HG03159 (cell line): ENCODE results near the gene MACROD1.

ENCODE experiments used
- ATAC-seq: cut with Tn5 transposase; IDR thresholded peaks from one replicate; pipeline ENCODE4 v1.9.1; 2021; ENCODE audit warnings: mild to moderate bottlenecking, moderate library complexity; ENCODE audit not compliant: unreplicated experiment

Gene MACROD1

DNA sequence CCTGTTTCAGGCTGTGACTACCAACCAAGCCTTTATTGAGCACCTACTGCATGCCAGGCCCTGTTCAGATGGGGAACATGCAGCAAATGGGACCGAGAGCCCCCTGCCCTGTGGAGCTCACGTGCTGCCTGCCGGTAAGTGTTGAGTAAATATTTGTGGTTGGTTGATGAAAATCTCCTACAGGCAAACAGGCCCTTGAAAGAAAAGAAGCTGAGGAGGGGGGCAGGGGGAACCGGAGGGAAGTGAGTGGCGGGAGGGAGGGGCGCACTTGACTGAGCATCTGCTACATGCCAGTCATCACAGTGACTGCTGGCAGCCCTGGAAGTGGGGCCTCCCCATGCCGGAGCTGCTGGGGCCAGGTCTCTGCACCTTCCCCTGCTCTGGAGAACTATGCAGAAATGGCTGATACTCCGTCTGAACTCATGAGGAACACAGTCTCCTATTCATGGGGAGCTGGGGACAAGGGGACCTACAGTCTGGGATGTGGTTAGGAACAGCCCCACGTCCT is 34.2 kb downstream of the MACROD1 start:
- ATAC-seq = no peak

DNA sequence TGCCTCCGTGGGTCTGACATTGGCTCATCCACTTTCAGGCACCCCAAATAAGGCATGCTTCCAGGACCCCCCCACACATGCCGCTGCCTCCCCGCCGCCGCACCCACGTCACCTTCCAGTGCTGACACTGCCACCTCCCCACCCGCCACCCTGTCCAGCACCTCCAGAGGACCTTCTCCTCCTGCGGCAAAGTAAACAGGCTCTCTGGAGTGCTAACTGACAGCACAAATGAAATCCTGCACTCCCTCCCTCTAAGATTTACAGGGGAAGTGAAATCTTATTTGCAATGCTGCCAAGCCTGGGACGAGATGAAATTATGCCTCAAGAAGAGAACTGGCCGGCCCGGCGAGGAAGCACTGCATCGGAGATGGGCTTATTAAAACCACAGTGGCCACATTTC is 35.3 kb downstream of the MACROD1 start:
- ATAC-seq = no peak

DNA sequence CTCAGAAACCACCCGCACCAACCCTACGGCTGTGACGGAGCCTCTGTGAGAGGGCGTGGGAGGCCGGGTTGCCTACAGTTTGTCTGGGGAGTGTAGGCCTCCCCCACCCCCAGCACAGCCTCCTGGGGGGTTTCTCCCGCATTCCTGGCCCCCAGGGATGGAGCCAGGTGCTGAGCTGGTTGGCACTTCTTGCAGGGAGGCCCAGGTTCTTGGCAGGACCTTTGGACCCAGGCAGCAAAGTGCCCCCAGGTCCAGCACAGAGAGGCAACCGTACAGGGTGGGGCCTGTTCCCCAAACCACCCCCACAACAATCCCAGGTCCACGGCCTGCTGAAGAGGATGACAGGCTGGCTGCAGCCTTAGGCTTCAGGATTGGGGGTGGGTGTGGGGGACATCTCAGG is 36.5 kb downstream of the MACROD1 start:
- no peak for ATAC-seq

DNA sequence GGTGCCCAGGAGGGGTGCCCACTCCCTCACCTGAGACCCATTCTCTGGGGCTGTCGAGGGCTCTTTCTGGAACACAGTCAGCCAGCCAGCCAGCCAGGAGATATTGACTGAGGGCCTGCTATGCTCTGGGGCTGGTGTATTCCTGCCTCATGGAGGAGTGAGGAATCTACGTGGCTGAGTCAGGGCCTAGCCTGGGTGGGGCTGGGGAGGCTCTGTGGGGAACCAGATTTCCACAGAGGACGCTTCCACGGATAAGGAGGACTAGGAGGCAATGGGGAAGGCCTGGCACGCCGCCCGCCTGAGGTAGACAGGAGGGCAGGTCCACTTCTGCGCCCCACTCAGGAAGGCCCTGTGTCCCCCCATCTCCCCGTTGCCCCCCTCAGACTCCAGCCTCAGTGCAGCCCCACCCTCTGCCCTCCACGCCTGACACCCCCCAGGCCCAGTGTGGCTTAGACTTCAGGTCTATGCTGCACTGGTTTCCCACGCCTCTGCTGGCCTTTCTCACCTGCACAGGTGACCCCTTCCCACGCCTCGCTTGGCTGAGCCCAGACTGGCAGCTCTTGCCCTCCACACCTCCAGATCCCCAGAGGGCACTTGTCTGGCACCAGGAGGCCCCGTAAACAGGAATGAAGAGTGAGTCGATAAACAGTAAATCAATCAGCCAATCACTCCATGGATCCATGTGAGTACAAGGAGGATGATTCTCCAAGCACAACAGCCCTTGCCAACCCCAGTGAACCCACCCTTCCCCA is 37.5 kb downstream of the MACROD1 start:
- ATAC-seq = no peak

DNA sequence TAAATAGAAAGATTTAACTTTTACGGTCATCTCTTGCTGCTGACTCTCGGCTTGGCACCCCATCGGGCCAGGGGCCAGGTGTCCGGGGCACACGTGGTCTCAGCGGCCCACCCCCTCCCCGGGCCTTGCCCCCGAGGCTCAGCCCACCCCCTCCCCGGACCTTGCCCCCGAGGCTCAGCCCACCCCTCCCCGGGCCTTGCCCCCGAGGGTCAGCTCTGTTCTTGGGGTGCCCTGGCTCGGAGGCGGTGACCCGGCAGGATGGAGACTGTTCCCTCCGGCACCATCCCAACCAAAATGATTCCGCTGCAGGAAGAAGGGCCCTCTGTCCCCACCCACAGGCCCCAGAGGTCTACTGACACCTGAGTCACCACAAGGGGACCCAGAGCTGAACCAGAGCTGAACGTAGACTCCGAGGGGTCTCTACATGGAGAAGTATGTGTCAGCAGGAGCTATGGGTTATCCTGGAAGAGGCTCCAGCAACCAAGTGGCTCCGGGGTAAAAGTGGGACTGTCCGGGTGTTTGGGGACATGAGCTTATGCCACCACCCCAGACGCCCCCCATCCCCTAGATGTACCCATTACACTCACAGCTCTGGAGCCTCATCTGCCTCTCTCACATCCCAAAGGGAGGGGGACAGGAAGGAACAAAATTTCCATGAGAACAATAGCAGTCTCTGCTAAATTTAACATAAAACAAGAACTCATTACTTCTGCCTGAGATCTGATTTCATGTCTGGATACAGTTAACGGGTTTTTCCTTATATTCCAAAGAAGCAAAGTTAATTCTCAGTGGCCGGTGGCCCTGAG is 38.4 kb downstream of the MACROD1 start:
- ATAC-seq = no peak

DNA sequence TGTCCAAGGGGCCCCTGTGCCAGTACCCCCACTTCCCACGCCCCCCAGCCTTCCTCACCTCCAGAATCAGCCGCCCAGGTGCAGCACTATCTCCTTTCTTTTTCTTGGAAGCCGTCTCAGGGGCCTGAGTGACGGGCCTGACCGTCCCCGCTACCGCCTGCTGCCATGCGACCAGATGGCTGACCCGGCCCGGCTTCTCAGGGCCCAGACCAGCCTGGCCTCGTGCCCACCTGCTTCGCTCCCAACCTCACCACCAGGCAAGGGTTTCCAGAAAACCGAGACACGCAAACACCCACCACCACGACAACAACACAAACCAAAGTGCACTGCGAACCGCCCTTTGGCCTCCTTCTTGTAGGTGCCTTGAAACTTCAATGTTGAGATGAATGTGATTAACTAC is 39.1 kb downstream of the MACROD1 start:
- no peak for ATAC-seq

DNA sequence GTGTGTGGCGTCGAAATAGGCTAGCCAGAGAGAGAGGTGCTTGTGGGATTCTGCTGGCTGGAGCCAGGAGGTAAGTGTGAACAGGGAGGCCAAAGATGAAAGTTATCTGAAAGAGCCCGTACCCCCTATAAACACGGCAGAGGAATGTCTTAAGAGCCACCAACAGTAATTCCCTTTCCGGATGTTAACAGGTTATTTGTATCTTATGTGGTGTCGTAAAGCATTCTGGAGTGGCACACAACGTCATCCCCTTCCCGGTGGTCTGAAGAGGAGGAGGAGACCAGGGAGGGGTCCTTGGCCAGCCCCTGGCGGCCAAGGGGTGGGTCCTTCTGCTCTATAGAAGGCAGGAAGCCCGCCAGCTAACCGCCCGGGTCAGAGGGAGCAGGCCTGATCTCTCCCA is 39.5 kb downstream of the MACROD1 start:
- ATAC-seq = no peak

DNA sequence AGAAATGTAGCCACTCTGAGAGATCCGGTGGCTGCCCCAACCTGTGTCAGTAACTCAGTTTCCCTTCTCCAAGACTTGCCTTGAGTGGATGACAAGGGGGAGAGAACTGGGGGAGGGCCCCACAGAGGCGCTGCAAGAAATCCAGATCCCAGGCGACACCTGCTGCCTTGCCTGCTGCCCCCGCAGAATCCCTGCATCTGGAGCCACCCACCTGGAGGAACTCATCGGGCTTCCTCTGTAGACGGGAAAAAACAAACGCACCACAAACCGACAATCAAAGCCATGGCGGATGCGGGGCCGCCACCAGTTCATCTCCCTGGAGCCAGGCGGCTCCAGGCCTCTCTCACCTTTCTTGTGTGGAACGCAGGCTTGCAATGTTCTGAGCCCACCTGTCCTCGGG is 40.2 kb downstream of the MACROD1 start:
- ATAC-seq = no peak

DNA sequence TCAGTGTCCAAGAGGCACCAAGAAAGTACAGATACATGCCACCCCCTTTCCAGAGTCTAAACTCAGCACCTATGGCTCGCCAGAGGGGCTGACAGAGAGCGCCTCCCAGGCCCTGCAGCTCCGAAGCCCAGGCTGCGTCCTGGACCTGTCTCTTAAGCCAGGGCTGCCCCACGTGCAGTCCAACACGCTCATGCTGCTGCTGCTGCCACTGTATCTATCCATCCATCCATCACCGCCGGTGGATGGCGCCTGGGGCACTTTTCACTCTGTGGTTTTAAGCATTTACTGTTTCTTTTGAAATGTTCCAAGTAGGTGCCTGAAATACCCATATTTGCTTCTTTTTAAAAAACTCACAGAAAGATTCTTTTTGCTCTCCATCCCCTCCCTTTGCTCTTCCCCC is 41.8 kb downstream of the MACROD1 start:
- no peak for ATAC-seq

DNA sequence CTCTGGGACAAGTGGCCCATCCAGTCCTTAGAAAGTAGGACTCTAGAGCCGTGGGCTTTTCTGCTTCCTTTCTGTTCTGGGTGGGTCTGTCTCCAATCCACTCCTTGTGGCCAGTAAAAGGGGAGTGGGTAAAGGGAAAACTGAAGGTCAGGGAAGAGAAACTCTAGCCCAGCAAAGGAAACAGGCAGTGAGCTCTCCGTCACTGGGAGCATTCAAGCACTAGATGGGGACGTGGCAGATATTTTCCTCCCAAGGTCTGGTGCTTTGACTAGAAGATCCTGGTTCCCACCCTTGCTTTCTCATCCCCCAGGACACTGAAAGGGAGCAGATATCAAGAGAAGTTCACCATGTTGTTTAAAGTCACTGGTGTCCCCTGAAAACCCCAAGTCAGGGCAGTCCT is 42.2 kb downstream of the MACROD1 start:
- ATAC-seq = no peak

DNA sequence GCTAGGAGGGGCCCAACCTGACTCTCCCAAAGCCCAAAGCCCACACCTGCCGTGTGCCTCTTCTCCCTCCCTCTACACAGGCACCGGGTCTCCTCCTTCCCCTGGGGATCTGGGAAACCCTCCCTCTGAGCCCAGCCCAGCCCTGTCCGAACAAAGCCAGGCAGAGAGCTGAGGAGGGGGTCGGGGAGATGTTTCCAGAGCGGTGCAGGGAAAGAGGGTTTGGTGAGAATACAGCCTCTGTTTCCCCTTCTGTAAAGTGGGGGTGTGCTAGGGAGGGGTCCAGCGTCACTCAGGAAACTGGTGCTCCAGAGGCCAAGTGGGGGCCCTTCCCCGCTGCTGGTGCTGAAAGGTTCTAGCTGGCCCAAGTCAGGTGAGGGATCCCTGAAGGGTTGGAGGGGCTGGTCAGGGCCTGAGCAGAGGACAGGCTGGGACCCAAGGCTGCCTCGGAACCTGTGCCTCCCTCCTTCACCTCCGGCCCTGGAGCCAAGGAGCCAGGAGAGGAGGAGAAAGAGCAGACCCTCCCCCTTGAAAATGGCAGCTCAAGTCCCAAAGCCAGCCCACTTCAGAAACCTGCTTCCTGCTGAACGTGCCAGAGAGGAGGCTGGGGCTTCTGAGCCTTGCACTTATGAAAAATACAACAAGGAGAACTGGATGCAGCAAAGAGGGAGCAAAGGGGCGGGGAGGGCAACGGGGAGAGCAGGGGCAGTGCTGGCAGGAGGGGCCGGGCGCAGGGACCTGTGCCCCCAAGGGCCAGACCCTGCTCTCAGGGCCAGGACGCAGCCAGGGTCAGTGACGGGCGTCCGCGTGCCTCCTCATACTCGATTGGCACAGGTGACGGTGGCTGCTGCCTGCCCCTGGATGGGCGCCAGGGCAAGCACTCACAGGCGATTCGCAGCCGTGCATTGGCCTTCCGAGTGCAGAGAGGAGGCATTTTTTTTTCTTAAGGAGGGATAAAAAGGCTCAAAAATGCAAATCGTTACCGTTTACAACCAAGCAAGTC is 43.2 kb downstream of the MACROD1 start:
- no peak for ATAC-seq

DNA sequence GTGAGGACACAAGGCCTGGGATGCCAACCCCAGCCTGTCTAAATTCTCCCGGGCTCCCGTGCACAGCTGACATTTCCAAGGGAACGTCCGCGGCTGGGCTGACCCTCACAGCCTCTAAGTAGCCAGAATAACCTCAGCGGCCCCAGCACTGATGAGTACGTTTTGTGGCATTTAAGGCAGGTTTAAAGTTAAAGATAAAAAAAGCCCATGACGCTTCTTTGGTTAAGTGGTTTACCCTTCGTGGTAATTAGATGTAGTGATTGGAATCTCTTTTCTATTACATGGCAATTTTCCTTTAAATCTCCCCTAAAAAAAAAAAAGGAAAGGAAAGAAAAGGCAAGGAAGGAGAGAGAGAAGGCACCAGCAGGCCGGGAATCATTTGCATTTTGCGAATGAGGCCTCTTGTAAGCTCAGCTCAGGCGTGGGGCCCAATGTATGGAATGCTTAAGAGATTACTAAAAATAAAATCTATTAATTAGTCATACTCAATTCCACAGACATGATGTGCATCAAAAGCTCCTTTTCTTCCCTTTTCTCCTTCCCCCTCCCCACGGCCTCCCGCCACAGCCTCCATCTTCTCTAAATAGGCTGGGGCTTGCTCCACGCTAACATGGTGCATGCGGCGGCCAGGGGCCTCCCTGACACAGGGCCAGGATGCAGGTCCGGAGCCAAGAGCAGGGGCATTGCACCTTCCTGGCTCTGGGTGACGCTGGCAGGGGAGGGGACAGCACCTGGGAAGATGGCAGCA is 44.1 kb downstream of the MACROD1 start:
- no peak for ATAC-seq

DNA sequence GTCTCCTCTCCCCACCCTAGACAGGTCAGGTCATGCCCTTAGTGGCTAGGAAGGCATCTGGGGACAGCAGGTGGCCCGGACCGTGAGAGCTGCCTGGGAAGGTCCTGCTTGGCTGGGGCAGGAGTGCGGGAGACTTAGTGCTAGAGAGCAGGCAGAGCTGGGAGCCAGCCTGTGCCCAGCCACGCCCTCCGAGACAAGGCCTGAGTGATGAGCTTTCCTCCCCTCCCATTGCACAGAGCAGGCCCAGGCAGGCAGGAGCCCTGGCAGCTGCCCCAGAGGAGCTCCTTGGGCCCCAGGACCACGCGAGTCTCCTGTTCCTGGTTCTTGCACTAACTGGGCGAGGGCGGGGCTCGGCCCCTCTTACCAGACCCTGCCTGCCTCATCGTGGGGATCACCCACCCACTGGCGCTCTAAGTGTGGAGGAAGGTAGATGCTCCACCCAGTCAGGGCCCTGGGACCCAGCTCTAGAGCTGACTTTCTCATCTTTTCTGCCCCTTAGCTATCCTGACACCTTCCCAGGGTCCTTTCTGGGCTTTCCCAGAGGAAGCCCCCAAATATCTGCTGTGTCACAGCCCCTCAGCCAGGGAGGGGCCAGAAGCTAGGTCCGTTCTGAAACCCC is 44.9 kb downstream of the MACROD1 start:
- ATAC-seq = no peak

DNA sequence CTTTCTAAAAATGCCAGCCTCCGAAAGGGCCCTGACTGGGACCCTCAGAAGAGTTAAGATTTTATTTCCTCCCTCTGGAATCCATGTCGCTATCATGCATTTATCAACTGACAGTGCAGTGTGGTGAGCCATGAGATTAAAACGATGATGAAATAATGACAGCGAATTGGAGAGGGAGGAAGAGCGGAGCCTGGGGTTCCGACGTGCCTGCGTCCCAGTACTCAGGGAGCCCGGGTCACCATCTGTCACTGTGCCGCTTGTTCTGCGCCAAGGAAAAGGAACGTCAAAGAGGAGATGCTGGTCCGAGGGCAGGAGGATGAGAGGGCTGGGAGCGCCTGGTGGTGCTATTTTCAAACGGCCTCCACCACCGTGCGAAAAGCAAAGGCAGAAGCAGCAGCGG is 46.2 kb downstream of the MACROD1 start:
- no peak for ATAC-seq

DNA sequence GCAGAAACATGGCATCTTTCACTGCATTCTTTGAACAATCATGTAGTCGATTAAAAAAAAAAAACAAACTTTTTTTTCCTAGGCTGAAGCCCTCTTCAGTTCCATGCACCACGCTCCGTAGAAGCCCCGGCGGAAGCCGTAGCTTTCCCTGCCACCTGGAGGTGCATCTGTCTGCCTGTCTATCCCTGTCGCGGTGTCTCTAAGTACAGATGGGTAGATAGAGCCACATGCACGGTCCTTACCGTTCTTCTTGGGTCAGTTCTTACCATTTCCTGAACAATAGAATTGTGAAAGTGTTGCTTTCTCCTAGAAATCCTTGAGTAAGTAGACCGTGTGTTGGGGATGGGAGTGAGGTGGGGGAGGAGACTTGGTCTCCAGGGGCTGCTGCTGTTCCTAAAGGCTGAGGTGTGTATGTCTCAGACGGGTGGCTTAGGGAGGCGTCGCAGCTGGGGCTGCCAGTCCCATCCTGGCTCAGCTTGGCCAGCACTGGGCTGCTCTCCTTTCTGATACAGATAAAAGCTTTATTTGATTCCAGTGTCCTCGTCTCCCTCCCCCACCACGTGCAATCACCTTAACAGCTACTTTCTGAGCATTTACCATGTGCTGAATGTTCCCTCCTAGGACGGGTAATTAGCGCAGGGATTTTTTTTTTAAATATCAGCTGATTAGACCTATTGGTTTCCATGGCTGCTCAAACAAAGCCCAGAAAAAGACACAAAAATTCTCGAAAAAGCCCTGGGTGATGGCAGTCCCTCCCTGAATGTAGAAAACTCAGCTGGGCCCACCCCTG is 46.8 kb downstream of the MACROD1 start:
- ATAC-seq = no peak

DNA sequence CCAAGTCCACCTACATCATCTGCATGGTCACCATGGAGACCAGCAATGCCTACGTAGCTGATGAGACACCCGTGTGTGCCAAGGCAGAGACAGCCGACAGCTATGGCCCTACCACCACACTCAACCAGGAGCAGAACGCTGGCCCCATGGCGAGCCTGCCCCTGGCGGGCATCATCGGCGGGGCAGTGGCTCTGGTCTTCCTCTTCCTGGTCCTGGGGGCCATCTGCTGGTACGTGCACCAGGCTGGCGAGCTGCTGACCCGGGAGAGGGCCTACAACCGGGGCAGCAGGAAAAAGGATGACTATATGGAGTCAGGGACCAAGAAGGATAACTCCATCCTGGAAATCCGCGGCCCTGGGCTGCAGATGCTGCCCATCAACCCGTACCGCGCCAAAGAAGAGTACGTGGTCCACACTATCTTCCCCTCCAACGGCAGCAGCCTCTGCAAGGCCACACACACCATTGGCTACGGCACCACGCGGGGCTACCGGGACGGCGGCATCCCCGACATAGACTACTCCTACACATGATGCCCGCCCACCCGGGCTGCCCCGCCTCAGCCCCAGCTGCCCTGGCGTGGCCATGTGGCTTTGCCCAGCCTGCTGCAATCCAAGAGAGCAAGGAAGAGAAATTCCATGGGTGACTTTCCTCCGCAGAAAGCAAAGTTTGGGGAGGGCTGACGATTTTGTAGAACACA is 48.0 kb downstream of the MACROD1 start:
- ATAC-seq = no peak

DNA sequence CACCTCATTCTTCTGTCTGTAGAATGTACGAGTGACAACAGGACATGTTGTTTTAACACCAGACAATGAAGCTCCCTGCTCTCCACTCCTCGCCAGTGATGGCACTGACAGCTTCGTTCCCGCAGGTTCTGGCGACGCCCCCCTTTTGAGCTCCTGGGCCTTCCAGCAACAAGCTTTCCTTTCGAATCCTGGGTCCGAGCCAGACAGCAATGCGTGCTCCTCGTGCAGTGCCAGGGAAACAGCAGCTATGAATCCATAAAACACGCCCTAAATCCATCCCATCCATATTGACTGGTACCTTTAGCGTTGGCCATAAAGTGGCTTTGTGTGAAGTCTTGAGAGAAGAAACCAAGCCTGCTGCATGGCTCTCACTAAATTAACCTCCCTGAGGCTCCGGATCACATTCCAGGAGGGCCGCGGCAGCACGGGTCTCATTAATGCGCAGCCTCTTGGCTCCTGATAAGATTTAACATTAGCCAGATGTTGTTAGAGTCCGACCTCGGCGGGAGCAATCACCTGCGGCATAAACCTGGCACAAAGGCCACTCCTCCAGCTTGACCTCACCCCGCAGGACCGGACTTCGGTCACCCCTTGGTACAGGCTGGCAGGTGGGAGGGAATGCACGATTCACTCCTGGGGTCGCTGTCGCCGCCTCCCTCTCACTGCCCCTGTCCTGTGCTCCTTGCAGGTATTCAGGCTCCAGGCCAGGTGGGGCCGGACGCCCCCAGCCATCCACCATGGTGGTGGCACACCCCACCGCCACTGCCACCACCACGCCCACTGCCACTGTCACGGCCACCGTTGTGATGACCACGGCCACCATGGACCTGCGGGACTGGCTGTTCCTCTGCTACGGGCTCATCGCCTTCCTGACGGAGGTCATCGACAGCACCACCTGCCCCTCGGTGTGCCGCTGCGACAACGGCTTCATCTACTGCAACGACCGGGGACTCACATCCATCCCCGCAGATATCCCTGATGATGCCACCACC is 50.1 kb downstream of the MACROD1 start:
- no peak for ATAC-seq
